ENCODE measurements around the gene BCL2L15. TPM values are rescaled to one million over a fixed set of nuclear protein-coding genes. Genes with fewer than 3 reads are reported as not detected.

BCL2L15 gene
- total RNA-seq, 1 donor from 2014 or later, result 0.27 TPM

DNA sequence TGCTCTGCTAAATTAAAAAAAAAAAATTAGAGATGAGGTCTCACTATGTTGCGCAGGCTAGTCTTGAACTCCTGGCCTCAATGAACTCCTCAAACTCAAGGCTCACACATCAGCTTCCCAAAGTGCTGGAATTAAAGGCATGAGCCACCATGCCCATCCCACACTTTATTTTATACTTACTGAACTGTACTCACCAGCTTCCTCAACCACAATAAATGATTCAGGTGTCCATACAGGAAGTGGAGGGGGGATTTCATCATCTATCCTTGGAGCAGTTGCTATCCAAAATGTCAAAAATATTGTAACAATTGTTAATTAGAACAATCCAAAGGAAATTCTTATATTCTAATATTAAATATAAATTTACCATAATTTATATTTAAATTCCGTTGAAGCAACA, 52.7 kb downstream of the BCL2L15 start:
- H3K27me3 Mint-ChIP-seq (ENCODE audit: low read depth), result peaks cover 17% of the 10 kb centered on the region
- peaks cover 5% of the 10 kb centered on the region for H3K4me1 Mint-ChIP-seq
- H3K9me3 Mint-ChIP-seq, result no peaks in the 10 kb centered on the region
- DNase-seq (ENCODE audit: low spot score in 2 of 2, unreplicated experiment in 2 of 2), result no peak
- H3K36me3 Mint-ChIP-seq, result no peaks in the 10 kb centered on the region
- no peak overlapping the region for H3K27ac Mint-ChIP-seq
- no peak overlapping the region for H3K4me3 Mint-ChIP-seq
- TF ChIP-seq, protein P1, sequence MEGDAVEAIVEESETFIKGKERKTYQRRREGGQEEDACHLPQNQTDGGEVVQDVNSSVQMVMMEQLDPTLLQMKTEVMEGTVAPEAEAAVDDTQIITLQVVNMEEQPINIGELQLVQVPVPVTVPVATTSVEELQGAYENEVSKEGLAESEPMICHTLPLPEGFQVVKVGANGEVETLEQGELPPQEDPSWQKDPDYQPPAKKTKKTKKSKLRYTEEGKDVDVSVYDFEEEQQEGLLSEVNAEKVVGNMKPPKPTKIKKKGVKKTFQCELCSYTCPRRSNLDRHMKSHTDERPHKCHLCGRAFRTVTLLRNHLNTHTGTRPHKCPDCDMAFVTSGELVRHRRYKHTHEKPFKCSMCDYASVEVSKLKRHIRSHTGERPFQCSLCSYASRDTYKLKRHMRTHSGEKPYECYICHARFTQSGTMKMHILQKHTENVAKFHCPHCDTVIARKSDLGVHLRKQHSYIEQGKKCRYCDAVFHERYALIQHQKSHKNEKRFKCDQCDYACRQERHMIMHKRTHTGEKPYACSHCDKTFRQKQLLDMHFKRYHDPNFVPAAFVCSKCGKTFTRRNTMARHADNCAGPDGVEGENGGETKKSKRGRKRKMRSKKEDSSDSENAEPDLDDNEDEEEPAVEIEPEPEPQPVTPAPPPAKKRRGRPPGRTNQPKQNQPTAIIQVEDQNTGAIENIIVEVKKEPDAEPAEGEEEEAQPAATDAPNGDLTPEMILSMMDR (IDR thresholded peaks at IDR 0.05; ENCODE audit: unreplicated experiment), result no peak

Other genes starting within 250 kb of the BCL2L15 start
- 22.9 to 26.7 TPM (median 24.2 TPM) in 3 replicates for gene PHTF1, start 128.1 kb downstream of the BCL2L15 start, total RNA-seq
- gene RSBN1, start 75.1 kb downstream of the BCL2L15 start, total RNA-seq, result 23.7 to 27.7 TPM (median 24.7 TPM) in 3 replicates
- gene PTPN22, start 15.9 kb downstream of the BCL2L15 start, total RNA-seq, result 0.11 TPM in 1 of 3 replicates, not detected in the others
- gene AP4B1, start 17.2 kb upstream of the BCL2L15 start, total RNA-seq, result 26.8 to 31.6 TPM (median 31.6 TPM) in 3 replicates
- gene DCLRE1B, start 17.7 kb upstream of the BCL2L15 start, total RNA-seq, result 8.1 to 10.0 TPM (median 9.5 TPM) in 3 replicates
- 43.6 to 44.5 TPM (median 43.9 TPM) in 3 replicates for gene HIPK1, start 41.7 kb upstream of the BCL2L15 start, total RNA-seq
- 115 to 119 TPM (median 118 TPM) in 3 replicates for gene OLFML3, start 91.9 kb upstream of the BCL2L15 start, total RNA-seq